HepG2 (cell line): ENCODE results near the gene AKAP8. TPM values are rescaled to one million over a fixed set of nuclear protein-coding genes. Genes with fewer than 3 reads are reported as not detected.

ENCODE experiments used
- ARID5B ChIP-seq: IDR thresholded peaks from 2 replicates; pipeline ENCODE4 v1.4.0; 2020; ENCODE audit warnings: mild to moderate bottlenecking, missing genetic modification reagents
- CEBPZ ChIP-seq: IDR thresholded peaks from 2 replicates; pipeline ENCODE4 v1.6.1; 2012; ENCODE audit warnings: low read length, improper control_type of control experiment
- FOSL2 ChIP-seq: sonication (generic); formaldehyde crosslinking; IDR thresholded peaks from 2 replicates; pipeline ENCODE4 v1.4.0; 2020; ENCODE audit warnings: missing genetic modification reagents
- HES4 ChIP-seq: sonication (generic); formaldehyde crosslinking; IDR thresholded peaks from 2 replicates; pipeline ENCODE4 v1.9.0; 2021; ENCODE audit warnings: mild to moderate bottlenecking, missing genetic modification reagents, borderline replicate concordance
- KDM6A ChIP-seq: IDR thresholded peaks from 2 replicates; pipeline ENCODE4 v1.6.1; 2016; ENCODE audit warnings: low read depth
- KMT2A ChIP-seq: sonication (generic); formaldehyde crosslinking; IDR thresholded peaks from 2 replicates; pipeline ENCODE4 v1.4.0; 2020; ENCODE audit warnings: missing genetic modification reagents
- MED13 ChIP-seq: sonication (generic); formaldehyde crosslinking; IDR thresholded peaks from 2 replicates; pipeline ENCODE4 v1.5.0; 2020; ENCODE audit warnings: missing genetic modification reagents
- PAXIP1 ChIP-seq: sonication (generic); formaldehyde crosslinking; conservative IDR thresholded peaks from 2 replicates; pipeline ENCODE4 v1.4.0; 2020; ENCODE audit warnings: mild to moderate bottlenecking, missing genetic modification reagents, moderate library complexity
- POLR2AphosphoS2 ChIP-seq: IDR thresholded peaks from 2 replicates; pipeline ENCODE4 v1.6.1; 2011; ENCODE audit warnings: low read depth, low read length, improper control_type of control experiment
- RFX3 ChIP-seq: IDR thresholded peaks from 2 replicates; pipeline ENCODE4 v1.6.1; 2016; ENCODE audit warnings: missing biosample characterization, missing genetic modification reagents
- SAP130 ChIP-seq: IDR thresholded peaks from 2 replicates; pipeline ENCODE4 v1.6.1; 2016; ENCODE audit warnings: low read depth
- ZBTB7A ChIP-seq: sonication (generic); formaldehyde crosslinking; IDR thresholded peaks from 2 replicates; pipeline ENCODE4 v1.8.0; 2022; ENCODE audit warnings: mild to moderate bottlenecking, missing genetic modification reagents
- ZNF496 ChIP-seq: sonication (generic); formaldehyde crosslinking; IDR thresholded peaks from 2 replicates; pipeline ENCODE4 v1.8.1; 2023; ENCODE audit warnings: mild to moderate bottlenecking, moderate library complexity, missing genetic modification reagents; ENCODE audit not compliant: insufficient replicate concordance
- ZNF605 ChIP-seq: sonication (generic); formaldehyde crosslinking; IDR thresholded peaks from 2 replicates; pipeline ENCODE4 v1.8.0; 2022; ENCODE audit warnings: mild to moderate bottlenecking, missing genetic modification reagents
- polyA plus RNA-seq, 8 experiments: library from polyadenylated mRNA; depleted of rRNA in 3 of 8; stranded (reverse) in 7 of 8; unstranded in 1 of 8; fragments of >200 nt; fragmentation: Illumina TruSeq in 4 of 8; extraction: Trizol in 4 of 8; gene quantifications; 2 replicates each; pipeline versions ENCODE4 v1.2.1 to v1.2.3, GENCODE V29; 2011 to 2016; ENCODE audit warnings: low read depth in 4 of 8, missing spikeins in 1 of 8, mixed read lengths in 1 of 8; ENCODE audit not compliant: insufficient read depth in 1 of 8
- total RNA-seq, 5 experiments: library from RNA; depleted of rRNA; stranded (reverse); fragments of >200 nt; fragmentation: Illumina TruSeq; extraction: Trizol; gene quantifications; 2 replicates each; pipeline ENCODE4 v1.2.3, GENCODE V29; 2016; ENCODE audit warnings: low read depth in 1 of 5
- TF ChIP-seq, protein P1 (sequence below), 2 experiments: sonication (generic) in 1 of 2; formaldehyde crosslinking in 1 of 2; IDR thresholded peaks; 2 replicates each; pipeline versions ENCODE4 v1.4.0 to v1.6.1; 2018 to 2020; ENCODE audit warnings: missing genetic modification reagents in 2 of 2, borderline replicate concordance in 1 of 2, low read depth in 1 of 2, mild to moderate bottlenecking in 1 of 2, missing biosample characterization in 1 of 2

The AKAP8 gene
- total and polyA plus RNA-seq, 2 of the 13 experiments (the other 11 are each of a cell fraction or from before 2014, with no cell fraction given), result 15.9 to 22.1 TPM

DNA sequence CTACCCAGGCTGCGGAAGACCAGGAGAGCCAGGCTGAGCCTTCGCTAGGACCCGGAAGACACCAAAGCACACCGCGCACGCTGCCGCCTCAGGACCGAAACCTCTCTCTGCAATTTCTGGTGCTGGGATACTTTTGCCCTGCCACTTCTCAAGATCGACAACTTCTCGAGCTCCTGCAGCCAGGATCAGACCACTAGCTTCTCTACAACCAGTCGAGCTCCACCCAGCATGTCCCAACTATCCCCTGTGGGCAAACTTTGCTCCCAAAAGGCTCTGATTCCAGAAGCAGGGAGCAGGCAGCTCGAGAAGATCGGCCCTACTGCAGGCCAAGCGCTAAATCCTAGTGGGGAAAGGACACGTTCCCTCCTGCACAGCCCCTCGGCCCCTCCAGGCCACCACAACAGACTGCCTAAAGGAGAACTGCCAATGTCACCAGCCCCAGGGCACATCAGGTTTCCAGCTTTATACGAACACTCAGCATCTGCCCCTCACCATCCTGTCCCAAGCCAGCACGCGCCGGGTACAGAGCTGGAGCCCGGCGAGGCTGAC, 979 bp downstream of the AKAP8 start (continued):
- TF ChIP-seq ARID5B (no peak), ZBTB7A (CRISPR knock-in tag) (no peak), POLR2AphosphoS2 (no peak), RFX3 (no peak), HES4 (no peak), CEBPZ (no peak), ZNF605 (CRISPR knock-in tag) (no peak), MED13 (no peak), KMT2A (CRISPR knock-in tag) (no peak), KDM6A (CRISPR knock-in tag) (no peak), FOSL2 (CRISPR knock-in tag) (no peak), PAXIP1 (no peak), ZNF496 (CRISPR knock-in tag) (no peak), SAP130 (CRISPR knock-in tag) (peak; percentile 66; the same call in 1 of the 2 replicates)
- TF ChIP-seq, protein P1, sequence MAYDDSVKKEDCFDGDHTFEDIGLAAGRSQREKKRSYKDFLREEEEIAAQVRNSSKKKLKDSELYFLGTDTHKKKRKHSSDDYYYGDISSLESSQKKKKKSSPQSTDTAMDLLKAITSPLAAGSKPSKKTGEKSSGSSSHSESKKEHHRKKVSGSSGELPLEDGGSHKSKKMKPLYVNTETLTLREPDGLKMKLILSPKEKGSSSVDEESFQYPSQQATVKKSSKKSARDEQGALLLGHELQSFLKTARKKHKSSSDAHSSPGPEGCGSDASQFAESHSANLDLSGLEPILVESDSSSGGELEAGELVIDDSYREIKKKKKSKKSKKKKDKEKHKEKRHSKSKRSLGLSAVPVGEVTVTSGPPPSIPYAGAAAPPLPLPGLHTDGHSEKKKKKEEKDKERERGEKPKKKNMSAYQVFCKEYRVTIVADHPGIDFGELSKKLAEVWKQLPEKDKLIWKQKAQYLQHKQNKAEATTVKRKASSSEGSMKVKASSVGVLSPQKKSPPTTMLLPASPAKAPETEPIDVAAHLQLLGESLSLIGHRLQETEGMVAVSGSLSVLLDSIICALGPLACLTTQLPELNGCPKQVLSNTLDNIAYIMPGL (CRISPR knock-in tag; IDR thresholded peaks at IDR 0.05; ENCODE audit: borderline replicate concordance in 1 of 2, low read depth in 1 of 2), result 0 out of 4 replicates have a peak, but pooled peaks of 1 of the 2 experiments have one; percentile 4
